GM10248 (cell line): ENCODE data around the gene CCDC187.

Experiments used
- CTCF ChIA-PET: fragments of 300-600 bp; sonication (Branson Sonifier 250); formaldehyde crosslinking; extraction: SDS; loops from one replicate; lab custom pipeline; 2021; ENCODE audit warnings: antibody characterized with exemption; lab: Yijun Ruan, JAX
- POLR2A ChIA-PET: fragments of 350-650 bp; sonication (Branson Sonifier 250); formaldehyde crosslinking; extraction: SDS; loops from one replicate; lab custom pipeline; 2020; ENCODE audit warnings: antibody characterized with exemption; lab: Yijun Ruan, JAX
- DNase-seq: peaks from one replicate; pipeline ENCODE4 v3.0.0; 2012; ENCODE audit errors: extremely low spot score
- CTCF ChIP-seq: IDR thresholded peaks from 2 replicates; pipeline ENCODE4 v1.5.1; 2012; ENCODE audit warnings: mild to moderate bottlenecking, low read depth; ENCODE audit errors: extremely low read depth, missing control alignments, control extremely low read depth

Gene CCDC187

GRCh38 chr9:136292026-136292538 lies 11.8 kb downstream of the CCDC187 start:
- no peak for TF ChIP-seq CTCF
- ChIA-PET CTCF (no interaction called here), POLR2A (no interaction called here)
- DNase-seq, result no peak

- TF ChIP-seq CTCF, result no peak
- ChIA-PET POLR2A (no interaction called here), CTCF (no interaction called here)
- DNase-seq, result no peak
Observed at GRCh38 chr9:136291306-136292025, 12.4 kb downstream of the CCDC187 start.

- POLR2A ChIA-PET, result no interaction called here
- TF ChIP-seq CTCF, result no peak
- CTCF ChIA-PET, result no interaction called here
- DNase-seq, result no peak
Observed at GRCh38 chr9:136290508-136291000, 13.3 kb downstream of the CCDC187 start.

- ChIA-PET POLR2A (no interaction called here), CTCF (interaction anchor here (1.0 kb wide), 1 partner anchor 119 kb away, joined by 3 read pairs; no protein-coding TSS in a partner anchor)
- TF ChIP-seq CTCF, result no peak
- no peak for DNase-seq
Observed at GRCh38 chr9:136289651-136290507, 14.0 kb downstream of the CCDC187 start.

- ChIA-PET POLR2A (no interaction called here), CTCF (interaction anchor here (1.4 to 3.1 kb wide), 2 partner anchors 75 to 117 kb away, joined by 3 to 11 read pairs; no protein-coding TSS in a partner anchor)
- no peak for DNase-seq
- no peak for TF ChIP-seq CTCF
Observed at GRCh38 chr9:136287960-136288753, 15.7 kb downstream of the CCDC187 start.
